GM12864 (cell line): ENCODE results near the gene NOS1.

Source experiments
- DNase-seq: peaks from one replicate; pipeline ENCODE4 v3.0.0-alpha.2; 2011; ENCODE audit warnings: low read depth
- H3K4me3 ChIP-seq: 2 replicates; pipeline ENCODE4 v1.5.1; 2011; ENCODE audit warnings: mild to moderate bottlenecking, low read depth, low read length, control low read depth
- TF ChIP-seq, protein P1 (sequence below): IDR thresholded peaks from 2 replicates; pipeline ENCODE4 v1.5.1; 2011; ENCODE audit warnings: low read depth, mild to moderate bottlenecking, moderate library complexity, low read length, control low read depth, inconsistent platforms; ENCODE audit errors: missing control alignments

NOS1 gene

GRCh38 chr12:117161460-117162166, 199.8 kb downstream of the NOS1 start:
- H3K4me3 ChIP-seq: no peak overlapping the region
- no peak for DNase-seq

DNA sequence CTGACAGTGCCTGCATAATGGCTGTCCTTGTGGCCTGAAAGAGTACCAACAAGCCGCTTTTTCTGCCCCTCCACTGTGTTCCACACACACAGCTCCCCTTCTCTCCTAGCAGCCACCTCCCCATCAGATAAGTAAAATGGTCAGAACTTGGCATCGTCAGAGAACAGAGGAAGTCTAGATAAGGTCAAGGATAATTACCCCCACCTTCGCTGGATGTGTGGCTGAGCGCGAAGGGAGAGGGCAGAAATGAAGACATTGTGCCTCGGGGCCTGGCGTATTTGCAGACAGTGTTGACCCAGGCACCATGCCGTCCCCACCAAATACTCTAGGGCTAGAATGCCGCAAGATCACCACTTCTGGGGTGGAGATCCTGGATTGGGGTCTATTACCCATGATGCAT, 201.8 kb downstream of the NOS1 start:
- DNase-seq: no peak
- H3K4me3 ChIP-seq: no peak overlapping the region
- TF ChIP-seq, protein P1, sequence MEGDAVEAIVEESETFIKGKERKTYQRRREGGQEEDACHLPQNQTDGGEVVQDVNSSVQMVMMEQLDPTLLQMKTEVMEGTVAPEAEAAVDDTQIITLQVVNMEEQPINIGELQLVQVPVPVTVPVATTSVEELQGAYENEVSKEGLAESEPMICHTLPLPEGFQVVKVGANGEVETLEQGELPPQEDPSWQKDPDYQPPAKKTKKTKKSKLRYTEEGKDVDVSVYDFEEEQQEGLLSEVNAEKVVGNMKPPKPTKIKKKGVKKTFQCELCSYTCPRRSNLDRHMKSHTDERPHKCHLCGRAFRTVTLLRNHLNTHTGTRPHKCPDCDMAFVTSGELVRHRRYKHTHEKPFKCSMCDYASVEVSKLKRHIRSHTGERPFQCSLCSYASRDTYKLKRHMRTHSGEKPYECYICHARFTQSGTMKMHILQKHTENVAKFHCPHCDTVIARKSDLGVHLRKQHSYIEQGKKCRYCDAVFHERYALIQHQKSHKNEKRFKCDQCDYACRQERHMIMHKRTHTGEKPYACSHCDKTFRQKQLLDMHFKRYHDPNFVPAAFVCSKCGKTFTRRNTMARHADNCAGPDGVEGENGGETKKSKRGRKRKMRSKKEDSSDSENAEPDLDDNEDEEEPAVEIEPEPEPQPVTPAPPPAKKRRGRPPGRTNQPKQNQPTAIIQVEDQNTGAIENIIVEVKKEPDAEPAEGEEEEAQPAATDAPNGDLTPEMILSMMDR: no peak

More at GRCh38 chr12:117161460-117162166, 199.8 kb downstream of the NOS1 start:
- TF ChIP-seq, protein P1: no peak

GRCh38 chr12:117158911-117159553, 202.4 kb downstream of the NOS1 start:
- no peak for DNase-seq
- TF ChIP-seq, protein P1: no peak
- H3K4me3 ChIP-seq: no peak overlapping the region
